ENCODE data around the gene AMPD3.

AMPD3 gene

GRCh38 chr11:10454878-10455631 lies at the start of gene AMPD3:
Gene AMPD3, plus strand, starts transcription at chr11:10455264. Its CDS starts 6,256 bp downstream, at chr11:10461520.
- peak; percentile 98 for DNase-seq

- peak; percentile 93 for DNase-seq
Measured at GRCh38 chr11:10405865-10406592, 49.0 kb upstream of the AMPD3 start.

- DNase-seq: peak; percentile 86
Measured at GRCh38 chr11:10407055-10407454, 48.0 kb upstream of the AMPD3 start.

- no peak for DNase-seq
Measured at GRCh38 chr11:10407749-10408685, 47.0 kb upstream of the AMPD3 start.

GRCh38 chr11:10409207-10409661 lies 45.8 kb upstream of the AMPD3 start:
- DNase-seq: no peak

GRCh38 chr11:10410106-10410843 lies 44.8 kb upstream of the AMPD3 start:
- DNase-seq: no peak

GRCh38 chr11:10410844-10411200 lies 44.2 kb upstream of the AMPD3 start:
- DNase-seq: no peak

- DNase-seq: no peak
Measured at GRCh38 chr11:10412266-10412665, 42.8 kb upstream of the AMPD3 start.

- DNase-seq: peak; percentile 64
Measured at GRCh38 chr11:10413268-10413667, 41.8 kb upstream of the AMPD3 start.

- peak; percentile 67 for DNase-seq
Measured at GRCh38 chr11:10414181-10414580, 40.9 kb upstream of the AMPD3 start.

- DNase-seq: peak; percentile 71
Measured at GRCh38 chr11:10414659-10415058, 40.4 kb upstream of the AMPD3 start.

GRCh38 chr11:10415817-10416392 lies 39.2 kb upstream of the AMPD3 start:
- no peak for DNase-seq

- DNase-seq: no peak
Measured at GRCh38 chr11:10418259-10418949, 36.7 kb upstream of the AMPD3 start.

GRCh38 chr11:10418950-10419310 lies 36.1 kb upstream of the AMPD3 start:
- no peak for DNase-seq

GRCh38 chr11:10426475-10426874 lies 28.6 kb upstream of the AMPD3 start:
- DNase-seq: no peak

GRCh38 chr11:10428453-10428852 lies 26.6 kb upstream of the AMPD3 start:
- no peak for DNase-seq

GRCh38 chr11:10429526-10429925 lies 25.5 kb upstream of the AMPD3 start:
- no peak for DNase-seq

- DNase-seq: no peak
Measured at GRCh38 chr11:10432493-10432892, 22.6 kb upstream of the AMPD3 start.

GRCh38 chr11:10432971-10433370 lies 22.1 kb upstream of the AMPD3 start:
- DNase-seq: no peak

GRCh38 chr11:10436224-10436623 lies 18.8 kb upstream of the AMPD3 start:
- DNase-seq: peak; percentile 79

GRCh38 chr11:10436683-10437082 lies 18.4 kb upstream of the AMPD3 start:
- peak; percentile 86 for DNase-seq

GRCh38 chr11:10438458-10438857 lies 16.6 kb upstream of the AMPD3 start:
- no peak for DNase-seq

All from suppressor macrophage treated with lipopolysaccharide for 4 hours (primary cell).